HL-60/S4 treated with retinoic acid at 250 ng/mL for 4 days and 3 days (cell line): ENCODE measurements around the gene GPR132.
"Not testable (repeated sequence)": the region's sequence is repeated elsewhere in the genome, so short reads cannot be mapped to it uniquely, and the experiment has no call there.

Experiments
- in situ Hi-C: fragments of 300-500 bp; cut with MboI; formaldehyde crosslinking; loops from 2 replicates; pipeline ENCODE4 v1.7.0; 2022; ENCODE audit warnings: low sequenced_read_pairs

GPR132 gene

DNA sequence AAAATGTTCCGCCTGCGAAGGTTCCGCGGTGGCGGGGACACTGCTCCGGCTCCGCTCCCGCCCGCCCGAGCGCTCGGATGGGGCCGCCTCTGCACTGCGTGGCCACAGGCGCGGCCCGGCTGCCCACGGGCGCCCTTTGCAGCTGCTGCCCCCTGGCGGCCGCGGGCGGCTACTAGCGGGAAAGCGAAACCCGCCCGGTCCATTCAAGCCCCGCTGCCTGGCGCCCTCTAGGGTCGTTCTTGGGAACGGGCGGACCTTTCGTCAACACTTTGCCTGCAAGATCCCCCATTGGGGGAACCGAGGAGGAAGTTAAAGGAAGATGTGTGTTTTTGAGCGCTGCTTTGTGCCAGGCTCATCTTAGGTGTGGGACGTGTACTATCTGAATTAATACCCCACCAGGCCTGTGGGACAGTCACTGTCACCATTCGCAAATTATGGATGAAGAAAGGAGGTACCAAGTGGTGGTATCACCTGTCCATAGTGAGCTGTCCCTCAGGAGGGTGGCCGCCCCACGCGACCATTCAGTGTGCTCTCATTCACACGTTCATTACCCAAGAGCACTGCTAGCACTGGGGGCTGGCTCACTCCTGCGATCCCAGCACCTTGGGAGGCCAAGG lies 19.4 kb downstream of the GPR132 start:
- in situ Hi-C loops: no loop called here

DNA sequence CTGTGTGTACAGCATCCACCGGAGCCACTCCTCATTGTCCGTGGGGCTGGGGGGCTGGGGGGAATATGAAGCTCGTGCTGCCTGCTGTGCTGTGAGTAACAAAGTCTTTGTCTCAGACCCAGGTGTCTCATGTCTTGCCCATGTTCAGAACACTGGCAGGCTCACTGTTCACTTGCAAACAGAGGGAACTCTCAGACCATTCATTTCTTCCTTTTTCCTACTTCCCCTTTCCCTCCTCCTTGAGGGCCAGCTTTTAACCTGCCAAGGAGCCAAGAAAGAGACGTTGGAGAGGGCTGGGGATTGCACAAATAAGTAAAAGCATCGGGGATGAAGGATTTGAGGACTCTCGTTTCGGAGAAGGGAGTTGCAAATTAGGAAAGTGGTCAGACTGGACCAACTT lies 21.6 kb downstream of the GPR132 start:
- in situ Hi-C loops: no loop called here

DNA sequence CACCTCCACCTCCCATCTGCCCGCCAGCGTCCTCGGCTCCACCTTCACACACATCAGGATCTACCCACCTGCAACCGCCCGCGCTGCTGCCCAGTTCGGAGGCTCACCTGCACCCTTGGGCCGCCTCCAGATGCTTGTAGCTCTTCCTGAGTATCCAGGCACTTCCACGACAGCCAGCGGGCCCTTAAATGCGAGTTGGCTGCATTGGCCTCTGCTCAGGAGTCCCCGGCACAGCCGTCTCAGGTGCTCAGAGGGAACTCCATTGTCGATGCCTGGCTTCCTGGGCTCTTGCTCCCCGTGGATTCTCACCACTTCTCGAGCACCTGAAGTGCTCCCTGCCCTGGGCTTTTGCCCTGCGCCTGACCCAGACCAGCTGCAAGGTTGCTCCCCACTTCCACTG lies 22.4 kb downstream of the GPR132 start:
- in situ Hi-C loops: no loop called here

DNA sequence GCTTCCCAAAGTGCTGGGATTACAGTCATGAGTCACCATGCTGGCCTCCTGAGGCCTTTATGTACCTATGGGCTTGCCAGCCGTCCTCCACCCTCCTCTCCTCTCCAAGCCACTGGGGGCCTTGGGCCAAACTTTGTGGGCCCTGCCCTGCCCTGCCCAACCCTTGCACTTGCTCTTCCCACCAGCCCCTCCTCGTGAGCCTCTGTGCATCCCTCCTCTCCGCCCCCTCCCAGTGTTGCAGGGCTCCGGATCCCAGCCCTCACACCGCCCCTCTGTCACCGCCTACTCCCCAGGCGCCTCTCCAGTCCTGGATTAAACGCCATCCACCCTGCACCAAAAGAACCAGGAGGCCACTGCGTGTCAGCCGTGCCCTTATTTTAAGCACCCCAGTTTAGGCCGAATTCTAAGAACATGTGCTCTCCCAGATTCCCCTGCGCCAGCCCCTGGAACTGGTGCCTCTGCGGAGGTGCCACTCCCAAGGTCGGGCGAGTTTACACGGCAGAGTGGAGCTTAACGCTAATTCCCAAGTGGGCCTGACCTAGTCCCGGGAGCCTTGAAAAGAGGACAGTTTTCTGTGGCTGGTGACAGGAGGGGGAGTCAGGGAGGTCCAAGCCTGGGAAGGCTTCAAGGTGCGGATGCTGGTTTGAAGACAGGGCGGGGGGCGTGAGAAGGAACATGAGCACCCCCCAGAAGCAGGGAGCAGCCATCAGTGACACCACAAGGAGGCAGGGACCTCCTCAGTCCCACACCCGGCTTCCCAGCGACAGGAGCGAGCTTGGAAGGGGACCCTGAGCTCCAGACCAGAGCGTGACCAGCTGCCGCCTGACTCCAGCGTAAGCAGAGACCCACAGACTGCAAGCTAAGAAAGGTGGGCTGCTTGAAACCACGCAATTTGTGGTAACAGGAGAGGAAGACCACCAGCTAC lies 23.1 kb downstream of the GPR132 start:
- in situ Hi-C loops: no loop called here

DNA sequence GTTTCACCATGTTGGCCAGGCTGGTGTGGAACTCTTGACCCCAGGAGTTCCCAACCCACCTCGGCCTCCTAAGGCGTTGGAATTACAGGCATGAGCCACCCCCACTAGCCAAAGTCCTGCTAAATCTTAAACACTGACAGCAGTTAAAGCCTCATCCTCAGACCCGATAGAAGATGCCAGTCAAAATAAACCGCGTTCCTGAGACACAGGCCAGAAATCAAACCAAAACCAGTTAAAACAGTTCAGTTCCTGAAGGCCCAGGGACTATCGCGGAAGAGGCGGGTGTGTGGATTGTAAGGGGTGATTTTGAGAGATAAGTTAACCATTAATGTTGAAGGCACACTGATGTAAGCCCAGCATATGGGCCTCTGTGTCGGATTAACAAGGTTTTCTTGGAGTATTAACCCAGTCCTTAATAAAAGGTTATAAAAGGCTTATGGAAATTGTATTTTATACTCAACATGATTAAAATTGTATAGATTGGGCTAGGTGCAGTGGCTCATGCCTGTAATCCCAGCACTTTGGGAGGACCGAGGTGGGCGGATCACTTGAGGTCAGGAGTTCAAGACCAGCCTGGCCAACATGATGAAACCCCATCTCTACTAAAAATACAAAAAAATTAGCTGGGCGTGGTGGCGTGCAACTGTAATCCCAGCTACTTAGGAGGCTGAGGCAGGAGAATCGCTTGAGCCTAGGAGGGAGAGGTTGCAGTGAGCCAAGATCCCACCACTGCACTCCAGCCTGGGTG lies 25.6 kb downstream of the GPR132 start:
- in situ Hi-C loops: no loop called here

DNA sequence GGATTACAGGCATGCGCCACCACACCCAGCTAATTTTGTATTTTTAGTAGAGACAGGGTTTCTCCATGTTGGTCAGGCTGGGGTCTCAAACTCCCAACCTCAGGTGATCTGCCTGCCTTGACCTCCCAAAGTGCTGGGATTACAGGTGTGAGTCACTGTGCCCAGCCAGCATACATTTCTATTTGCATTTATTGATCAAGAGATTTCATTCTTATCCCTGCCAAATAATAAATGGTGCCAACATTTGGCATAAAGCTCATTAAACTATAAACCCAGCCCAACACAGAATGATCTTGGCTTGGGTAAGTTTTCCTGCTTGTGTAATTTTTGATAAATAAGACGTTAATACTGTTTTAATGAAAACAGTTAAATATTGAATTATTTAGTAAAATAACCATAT lies 29.6 kb downstream of the GPR132 start:
- in situ Hi-C loops: not testable (repeated sequence)

DNA sequence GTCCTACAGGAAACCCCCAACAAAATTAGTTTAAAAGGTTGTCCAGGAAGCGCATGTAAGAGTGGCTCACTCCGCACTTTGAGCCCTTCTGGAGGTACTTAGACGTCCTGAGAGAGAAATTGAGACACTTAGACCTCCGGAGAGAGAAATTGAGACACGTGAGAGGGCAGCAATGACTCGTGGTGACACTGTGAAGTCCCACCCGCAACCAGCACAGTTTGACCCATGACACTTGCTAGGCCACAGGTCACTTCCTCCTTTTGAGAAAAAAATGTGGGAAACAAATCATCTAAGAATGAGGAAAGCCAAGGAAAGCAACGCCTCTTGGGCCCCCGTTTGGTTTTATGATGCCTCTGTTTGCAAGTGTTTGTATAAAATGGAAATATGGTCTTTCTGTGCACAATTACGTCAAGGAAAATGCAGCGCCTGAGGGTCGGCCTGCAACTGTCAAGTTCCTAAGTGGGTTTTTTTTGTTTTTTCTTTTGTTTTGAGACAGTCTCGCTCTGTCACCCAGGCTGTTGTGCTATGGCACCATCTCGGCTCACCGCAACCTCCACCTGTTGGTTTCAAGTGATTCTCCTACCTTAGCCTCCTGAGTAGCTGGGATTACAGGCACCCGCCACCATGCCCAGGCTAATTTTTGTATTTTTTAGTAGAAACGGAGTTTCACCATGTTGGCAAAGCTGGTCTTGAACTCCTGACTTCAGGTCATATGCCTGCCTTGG lies 30.8 kb downstream of the GPR132 start:
- in situ Hi-C loops: no loop called here

DNA sequence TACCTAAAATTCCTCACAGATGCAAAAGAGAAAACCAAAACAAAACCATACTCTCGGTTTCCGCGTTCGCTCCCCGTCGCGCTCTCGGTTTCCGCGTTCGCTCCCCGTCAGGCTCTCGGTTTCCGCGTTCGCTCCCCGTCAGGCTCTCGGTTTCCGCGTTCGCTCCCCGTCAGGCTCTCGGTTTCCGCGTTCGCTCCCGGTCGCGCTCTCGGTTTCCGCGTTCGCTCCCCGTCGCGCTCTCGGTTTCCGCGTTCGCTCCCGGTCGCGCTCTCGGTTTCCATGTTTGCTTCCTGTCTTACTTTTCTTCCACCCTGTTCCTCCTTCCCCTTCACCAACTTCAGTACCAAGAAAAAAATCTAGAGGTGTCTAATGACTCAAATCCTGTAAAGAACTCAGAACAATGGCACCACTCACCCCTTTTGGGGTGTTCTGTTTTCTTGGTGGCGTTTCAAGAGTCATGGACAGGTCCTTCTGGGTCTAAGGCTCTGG lies 31.8 kb downstream of the GPR132 start:
- in situ Hi-C loops: not testable (repeated sequence)

DNA sequence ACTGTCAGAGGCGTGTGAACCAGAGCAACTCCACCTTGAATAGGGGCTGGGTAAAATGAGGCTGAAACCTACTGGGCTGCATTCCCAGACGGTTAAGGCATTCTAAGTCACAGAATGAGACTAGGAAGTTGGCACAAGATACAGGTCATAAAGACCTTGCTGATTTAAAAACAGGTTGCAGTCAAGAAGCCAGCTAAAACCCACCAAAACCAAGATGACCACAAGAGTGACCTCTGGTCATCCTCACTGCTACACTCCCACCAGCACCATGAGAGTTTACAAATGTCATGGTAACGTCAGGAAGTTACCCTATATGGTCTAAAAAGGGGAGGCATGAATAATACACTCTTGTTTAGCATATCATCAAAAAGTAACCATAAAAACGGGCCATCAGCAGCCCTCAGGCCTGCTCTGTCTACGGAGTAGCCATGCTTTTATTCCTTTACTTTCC lies 32.8 kb downstream of the GPR132 start:
- in situ Hi-C loops: not testable (repeated sequence)

DNA sequence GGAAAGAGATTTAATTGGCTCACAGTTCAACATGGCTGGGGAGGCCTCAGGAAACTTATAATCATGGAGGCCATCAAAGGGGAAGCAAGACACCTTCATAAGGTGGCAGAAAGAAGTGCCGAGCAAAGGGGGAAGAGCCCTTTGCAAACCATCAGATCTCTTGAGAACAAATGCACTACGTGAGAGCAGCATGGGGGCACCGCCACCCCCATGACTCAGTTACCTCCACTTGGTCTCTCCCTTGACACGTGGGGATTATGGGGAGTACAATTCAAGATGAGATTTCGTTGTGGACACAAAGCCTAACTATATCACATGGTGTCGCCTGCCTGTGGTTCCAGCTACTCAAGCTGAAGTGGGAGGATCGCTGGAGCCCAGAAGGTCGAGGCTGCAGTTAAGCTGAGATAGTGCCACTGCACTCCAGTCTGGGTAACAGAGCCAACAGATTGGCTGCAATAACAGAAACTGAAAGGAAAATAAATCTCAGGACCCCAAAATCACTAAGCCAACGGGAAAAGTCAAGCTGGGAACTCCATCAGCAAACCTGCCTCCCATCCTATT lies 34.3 kb downstream of the GPR132 start:
- in situ Hi-C loops: no loop called here

DNA sequence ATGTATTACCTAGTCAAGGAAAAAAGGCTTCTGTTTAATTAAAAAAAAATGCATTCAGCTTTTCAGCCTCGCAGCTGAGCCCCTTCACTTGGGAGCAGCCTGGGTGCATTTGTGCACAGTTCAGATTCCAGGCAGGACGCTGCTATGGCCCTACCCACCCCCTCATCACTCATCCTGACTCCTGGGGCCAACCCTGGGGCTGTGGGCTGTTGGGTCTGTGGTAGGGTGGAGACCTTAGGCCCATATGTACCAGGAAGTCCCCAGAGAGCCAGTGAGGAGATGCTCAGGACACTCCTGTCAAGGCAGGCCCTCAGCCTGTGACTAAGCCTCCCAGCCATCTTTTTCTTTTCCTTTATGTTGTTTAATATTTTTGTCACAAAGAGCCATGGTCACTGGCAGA lies 35.0 kb downstream of the GPR132 start:
- in situ Hi-C loops: no loop called here

DNA sequence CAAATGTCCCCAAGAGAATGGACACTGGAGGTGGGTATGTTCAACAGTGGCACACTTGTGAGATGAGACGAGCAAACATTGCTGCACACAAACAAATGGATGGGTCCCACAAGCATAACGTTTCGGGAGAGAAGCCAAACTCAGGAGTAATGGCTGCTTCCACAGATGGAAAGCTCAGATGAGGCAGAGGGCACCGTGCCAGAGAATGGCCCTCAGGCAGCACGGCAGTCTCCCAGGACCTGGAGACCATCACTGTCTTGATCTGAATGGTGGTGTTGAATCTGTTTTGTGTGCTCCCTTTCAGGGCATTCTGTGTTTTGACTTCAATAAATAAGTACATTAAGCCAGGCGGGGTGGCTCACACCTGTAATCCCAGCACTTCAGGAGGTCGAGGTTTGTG lies 35.8 kb downstream of the GPR132 start:
- in situ Hi-C loops: no loop called here

DNA sequence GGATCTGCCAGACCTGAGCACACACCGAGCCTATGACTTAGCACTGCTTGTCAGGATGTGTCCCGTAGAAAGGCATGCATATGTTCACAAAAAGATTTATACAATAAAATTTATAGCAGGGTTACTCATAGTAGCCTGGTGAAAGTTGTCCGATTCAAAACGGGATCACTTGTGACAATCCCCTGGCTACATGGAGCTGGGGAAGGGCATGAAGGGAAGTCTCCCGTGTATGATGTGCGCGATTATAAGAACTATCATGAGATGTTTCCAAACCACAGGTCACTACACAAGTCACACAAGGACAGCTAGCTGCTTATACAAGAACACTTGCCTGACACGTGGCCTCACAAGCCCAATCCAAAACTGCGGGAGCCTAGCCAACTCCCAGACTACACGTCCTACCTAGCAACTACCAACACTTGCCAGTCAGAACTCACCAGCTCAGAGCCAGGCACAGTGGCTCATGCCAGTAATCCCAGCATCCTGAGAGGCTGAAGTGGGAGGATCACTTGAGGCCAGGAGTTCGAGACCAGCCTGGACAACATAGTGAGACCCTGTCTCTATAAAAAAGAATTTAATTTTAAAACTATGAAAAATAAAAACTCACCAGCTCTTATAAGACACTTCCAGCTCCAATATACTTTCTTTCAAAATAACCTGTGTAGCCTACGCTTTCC lies 36.8 kb downstream of the GPR132 start:
- in situ Hi-C loops: no loop called here

DNA sequence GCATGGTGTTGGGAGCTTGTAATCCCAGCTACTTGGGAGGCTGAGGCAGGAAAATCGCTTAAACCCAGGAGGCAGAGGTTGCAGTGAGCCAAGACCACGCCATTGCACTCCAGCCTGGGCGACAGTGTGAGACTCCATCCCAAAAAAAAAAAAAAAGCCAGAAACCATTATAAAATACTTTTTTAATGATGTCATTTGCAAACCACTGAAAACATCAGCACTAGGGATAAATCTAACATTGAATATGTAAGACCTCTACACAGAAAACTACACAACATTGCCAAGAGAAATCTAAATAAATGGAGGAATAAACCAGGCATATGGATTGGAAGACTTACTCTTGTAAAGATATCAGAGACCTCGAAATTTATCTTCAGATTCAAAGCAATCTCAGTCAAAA lies 37.5 kb downstream of the GPR132 start:
- in situ Hi-C loops: not testable (repeated sequence)

DNA sequence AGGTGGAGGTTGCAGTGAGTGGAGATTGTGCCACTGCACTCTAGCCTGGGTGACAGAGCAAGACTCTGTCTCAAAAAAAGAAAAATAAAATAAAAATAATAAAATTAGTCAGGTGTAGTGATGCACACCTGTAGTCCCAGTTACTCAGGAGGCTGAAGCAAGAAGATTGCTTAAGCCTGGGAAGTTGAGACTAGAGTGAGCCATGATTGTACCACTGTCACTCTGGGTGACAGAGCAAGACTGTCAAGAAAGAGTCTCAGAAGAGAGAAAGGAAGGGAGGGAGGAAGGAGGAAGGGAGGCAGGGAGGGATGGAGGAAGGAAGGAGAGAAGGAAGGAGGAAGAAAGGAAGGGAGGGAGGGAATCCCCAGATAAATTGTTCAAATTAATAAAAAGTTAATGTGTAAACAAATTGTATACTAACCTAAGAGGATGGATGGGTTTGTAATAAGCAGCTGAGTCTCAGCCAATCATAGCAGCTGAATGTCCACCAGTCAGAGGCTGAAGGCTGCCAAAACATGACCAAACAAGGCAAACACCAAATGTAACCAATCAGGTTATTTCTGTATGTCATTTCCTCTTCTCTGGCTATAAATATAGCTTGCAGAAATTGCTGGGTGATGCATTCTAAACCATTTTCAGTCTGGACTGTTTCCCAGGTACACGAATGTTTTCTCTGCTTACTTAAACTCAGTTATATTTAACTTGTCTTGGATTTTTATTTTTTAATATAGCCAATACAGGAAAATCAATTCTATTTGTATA lies 38.2 kb downstream of the GPR132 start:
- in situ Hi-C loops: no loop called here

DNA sequence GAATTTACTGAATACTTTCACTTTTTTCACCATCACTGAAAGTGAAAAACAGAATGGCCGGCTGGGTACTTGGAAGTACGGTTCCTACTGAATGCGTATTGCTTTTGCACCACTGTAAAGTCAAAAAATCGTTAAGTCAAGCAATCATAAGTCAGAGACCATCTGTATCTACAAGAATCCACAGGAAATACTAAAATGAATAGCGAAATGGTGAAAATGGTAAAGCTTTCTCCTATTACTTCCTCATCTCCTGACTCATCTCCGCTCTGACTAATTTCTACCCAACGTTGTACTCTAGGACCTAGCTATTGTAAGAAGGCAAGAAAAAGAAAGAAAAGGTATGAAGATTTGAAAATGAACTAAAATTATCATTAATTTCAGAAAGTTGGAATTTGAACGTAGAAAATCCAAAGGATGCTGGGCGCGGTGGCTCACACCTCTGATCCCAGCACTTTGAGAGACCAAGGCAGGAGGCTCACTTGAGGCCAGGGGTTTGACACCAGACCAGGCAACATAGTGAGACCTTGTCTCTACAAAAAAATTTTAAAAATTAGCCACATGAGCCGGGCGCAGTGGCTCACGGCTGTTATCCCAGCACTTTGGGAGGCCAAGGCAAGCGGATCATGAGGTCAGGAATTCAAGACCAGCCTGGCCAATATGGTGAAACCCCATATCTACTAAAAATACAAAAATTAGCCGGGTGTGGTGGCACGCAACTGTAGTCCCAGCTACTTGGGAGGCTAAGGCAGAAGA lies 39.0 kb downstream of the GPR132 start:
- in situ Hi-C loops: no loop called here

DNA sequence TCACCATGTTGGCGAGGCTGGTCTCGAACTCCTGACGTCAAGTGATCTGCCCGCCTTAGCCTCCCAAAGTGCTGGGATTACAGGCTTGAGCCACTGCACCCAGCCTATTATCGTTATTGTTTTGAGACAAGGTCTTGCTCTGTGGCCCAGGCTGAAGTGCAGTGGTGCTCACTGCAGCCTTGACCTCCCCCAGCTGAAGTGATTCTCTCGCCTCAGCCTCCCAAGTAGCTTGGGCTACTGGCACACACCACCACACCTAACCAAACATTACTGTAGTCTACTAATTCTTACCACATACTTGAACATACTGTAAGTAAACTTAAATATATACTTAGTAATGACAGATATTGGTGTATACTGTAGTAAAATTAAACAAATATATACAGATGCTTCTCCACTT lies 39.8 kb downstream of the GPR132 start:
- in situ Hi-C loops: no loop called here

DNA sequence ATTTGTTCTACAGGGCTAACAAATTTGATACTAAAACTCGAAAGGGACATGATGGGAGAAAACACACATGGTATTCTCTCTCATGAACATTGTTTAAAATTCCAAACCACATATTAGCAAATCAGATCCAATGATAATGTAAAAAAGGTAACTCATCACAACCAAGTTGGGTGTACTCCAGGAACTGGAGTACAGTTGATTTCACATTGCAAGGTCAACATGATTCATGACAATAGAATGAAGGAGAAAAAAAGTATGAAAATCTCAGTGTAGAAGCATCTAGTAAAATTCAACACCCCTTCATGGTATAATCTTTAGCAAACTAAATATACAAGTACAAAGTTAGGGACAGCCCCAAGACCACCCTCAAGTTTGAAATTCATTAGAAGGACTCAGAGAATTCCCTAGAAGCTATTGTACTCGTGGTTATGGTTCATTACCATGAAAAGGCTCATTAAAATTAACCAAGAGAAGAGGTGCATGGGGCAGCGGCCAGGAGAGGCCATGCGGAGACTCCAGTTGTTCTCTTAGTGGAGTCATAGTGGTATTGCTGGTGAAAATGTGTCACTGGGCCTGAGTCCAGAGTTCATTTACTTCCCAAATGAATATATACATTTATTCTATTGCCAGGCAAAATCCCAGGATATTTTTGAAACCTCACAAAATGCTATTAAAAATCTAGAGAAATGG lies 41.3 kb downstream of the GPR132 start:
- in situ Hi-C loops: no loop called here
